ENCODE results near the gene MSH3. TPM values are rescaled to one million over a fixed set of nuclear protein-coding genes. Genes with fewer than 3 reads are reported as not detected.

MSH3 gene
- polyA plus RNA-seq, 1 donor, result 13.8 TPM

DNA sequence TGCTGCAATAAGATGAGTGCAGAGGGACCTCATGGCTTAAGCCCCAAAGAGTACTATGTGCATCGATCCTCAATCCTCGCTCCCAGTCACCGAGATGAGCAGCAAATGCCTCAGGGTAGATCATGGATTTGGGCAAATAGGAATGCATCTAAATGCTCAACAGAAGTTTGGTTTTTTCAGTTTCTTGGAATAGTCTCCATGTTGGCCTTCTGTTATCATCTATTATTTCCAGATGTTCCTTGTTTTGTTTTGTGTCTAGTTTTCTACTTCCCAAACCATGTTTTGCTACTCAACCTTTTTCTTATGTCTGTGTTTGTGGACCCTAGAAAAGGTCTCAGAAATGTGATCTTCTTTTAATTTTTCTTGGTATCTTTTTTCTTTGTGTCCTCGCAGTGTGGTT lies 262.2 kb downstream of the MSH3 start:
- Histone ChIP-seq H3K27me3 (ENCODE audit: control insufficient read depth, insufficient read depth, low read length) (no peaks in the 10 kb centered on the region), H3K4me1 (ENCODE audit: control insufficient read depth, insufficient read depth, low read length) (no peaks in the 10 kb centered on the region), H3K36me3 (ENCODE audit: control insufficient read depth, insufficient read depth, low read length) (no peaks in the 10 kb centered on the region), H3K4me3 (ENCODE audit: low read length) (no peak overlapping the region), H3K9me3 (ENCODE audit: control insufficient read depth, low read depth, low read length) (no peaks in the 10 kb centered on the region), H3K27ac (ENCODE audit: low read length) (no peak overlapping the region)
- DNase-seq, result no peak
- WGBS (ENCODE audit: insufficient coverage, low lambda C conversion rate), result no CpG with 5 or more reads among the region's 4 CpGs

DNA sequence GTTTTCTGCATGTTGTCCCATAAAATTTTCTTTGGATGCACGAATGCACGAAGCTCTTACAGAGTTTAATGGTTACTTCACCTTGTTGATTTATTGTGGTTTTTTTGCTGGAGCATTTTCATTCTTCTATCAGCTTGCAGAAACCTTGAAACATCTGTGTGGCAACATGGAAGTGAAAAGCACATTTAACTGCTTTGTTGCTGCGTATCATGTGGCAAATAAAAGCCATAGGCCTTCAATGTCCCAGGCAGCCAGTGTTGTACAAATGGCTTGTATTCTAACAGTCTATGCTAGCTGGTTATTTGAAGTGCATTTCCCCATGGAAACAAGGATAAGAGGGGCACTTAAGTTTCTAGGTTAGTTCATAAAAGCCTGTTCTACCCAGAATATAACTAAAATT lies 263.2 kb downstream of the MSH3 start:
- Histone ChIP-seq H3K36me3 (ENCODE audit: control insufficient read depth, insufficient read depth, low read length) (no peaks in the 10 kb centered on the region), H3K4me3 (ENCODE audit: low read length) (no peak overlapping the region), H3K4me1 (ENCODE audit: control insufficient read depth, insufficient read depth, low read length) (no peaks in the 10 kb centered on the region), H3K27ac (ENCODE audit: low read length) (no peak overlapping the region), H3K27me3 (ENCODE audit: control insufficient read depth, insufficient read depth, low read length) (no peaks in the 10 kb centered on the region), H3K9me3 (ENCODE audit: control insufficient read depth, low read depth, low read length) (no peaks in the 10 kb centered on the region)
- no peak for DNase-seq
- WGBS (ENCODE audit: insufficient coverage, low lambda C conversion rate), result no CpG with 5 or more reads among the region's 3 CpGs

DNA sequence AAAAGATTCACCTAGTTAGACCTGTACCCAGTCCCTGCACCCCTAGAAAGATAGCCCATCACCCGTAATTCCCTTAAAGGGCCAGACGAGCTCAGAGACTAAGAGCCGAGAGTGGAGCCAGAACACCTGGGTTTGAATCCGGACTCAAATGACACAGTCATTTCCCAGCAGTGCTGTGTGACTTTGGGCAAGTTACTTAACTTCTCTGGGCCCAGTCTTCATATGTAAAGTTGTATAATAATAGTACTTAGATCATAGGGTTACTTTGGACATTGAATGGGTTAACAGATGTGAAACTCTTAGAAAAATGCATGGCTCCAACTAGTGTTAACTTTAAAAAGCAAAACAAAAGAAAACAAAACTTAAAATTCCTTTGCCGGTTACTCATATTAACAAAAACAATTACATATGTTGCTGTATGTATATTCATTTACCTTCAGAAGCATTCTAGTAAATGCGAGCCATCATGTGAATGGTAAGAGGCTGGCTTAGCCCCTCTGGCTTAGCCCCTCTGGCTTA lies 265.3 kb downstream of the MSH3 start:
- Histone ChIP-seq H3K4me1 (ENCODE audit: control insufficient read depth, insufficient read depth, low read length) (no peaks in the 10 kb centered on the region), H3K27me3 (ENCODE audit: control insufficient read depth, insufficient read depth, low read length) (no peaks in the 10 kb centered on the region), H3K9me3 (ENCODE audit: control insufficient read depth, low read depth, low read length) (no peaks in the 10 kb centered on the region), H3K4me3 (ENCODE audit: low read length) (no peak overlapping the region), H3K36me3 (ENCODE audit: control insufficient read depth, insufficient read depth, low read length) (no peaks in the 10 kb centered on the region), H3K27ac (ENCODE audit: low read length) (no peak overlapping the region)
- no CpG with 5 or more reads among the region's 6 CpGs for WGBS (ENCODE audit: insufficient coverage, low lambda C conversion rate)
- no peak for DNase-seq

DNA sequence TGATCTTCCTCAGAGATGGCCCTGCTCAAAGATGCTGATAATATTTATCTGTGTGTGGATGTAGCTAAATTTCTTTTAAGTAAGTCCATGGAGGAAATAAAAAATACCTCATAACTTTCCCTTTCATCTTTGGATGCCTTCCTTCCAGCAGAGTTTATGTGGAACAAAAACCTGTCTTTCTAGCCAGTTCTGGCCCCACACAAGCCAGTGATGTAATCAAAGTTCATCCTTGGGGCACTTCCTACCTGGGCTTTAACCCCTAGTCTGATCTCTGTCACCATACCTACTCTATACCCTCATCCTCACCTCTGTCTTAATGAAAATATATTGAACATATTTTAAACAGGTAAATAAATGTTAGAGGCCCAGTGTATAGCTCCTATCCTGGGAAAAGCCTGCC lies 265.9 kb downstream of the MSH3 start:
- H3K9me3 ChIP-seq (ENCODE audit: control insufficient read depth, low read depth, low read length), result no peaks in the 10 kb centered on the region
- no peak overlapping the region for H3K27ac ChIP-seq (ENCODE audit: low read length)
- H3K4me3 ChIP-seq (ENCODE audit: low read length), result no peak overlapping the region
- DNase-seq, result peak in 1 of 2 donors; percentile 15
- no peaks in the 10 kb centered on the region for H3K4me1 ChIP-seq (ENCODE audit: control insufficient read depth, insufficient read depth, low read length)
- H3K27me3 ChIP-seq (ENCODE audit: control insufficient read depth, insufficient read depth, low read length), result no peaks in the 10 kb centered on the region
- H3K36me3 ChIP-seq (ENCODE audit: control insufficient read depth, insufficient read depth, low read length), result no peaks in the 10 kb centered on the region

DNA sequence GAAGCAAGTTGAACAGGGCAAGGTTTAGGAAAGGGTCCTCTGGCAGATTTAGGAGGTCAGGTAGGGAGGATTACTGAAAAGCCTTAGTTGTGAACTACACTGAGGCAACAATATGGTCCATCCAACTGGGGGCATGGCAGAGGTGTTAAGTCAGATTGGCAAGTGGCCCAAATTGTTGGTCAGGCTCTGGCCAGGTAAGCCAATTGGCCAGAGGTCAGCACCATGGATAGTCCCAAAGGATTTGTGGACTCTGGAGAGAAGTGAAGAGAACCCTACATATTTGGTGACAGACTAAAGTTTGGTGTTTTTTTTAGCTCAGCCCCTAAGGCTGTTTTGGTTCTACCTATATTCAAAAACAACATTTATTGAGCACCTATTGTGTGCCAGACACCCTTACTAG lies 266.6 kb downstream of the MSH3 start:
- Histone ChIP-seq H3K36me3 (ENCODE audit: control insufficient read depth, insufficient read depth, low read length) (no peaks in the 10 kb centered on the region), H3K4me3 (ENCODE audit: low read length) (no peak overlapping the region), H3K27me3 (ENCODE audit: control insufficient read depth, insufficient read depth, low read length) (no peaks in the 10 kb centered on the region), H3K9me3 (ENCODE audit: control insufficient read depth, low read depth, low read length) (no peaks in the 10 kb centered on the region), H3K27ac (ENCODE audit: low read length) (no peak overlapping the region), H3K4me1 (ENCODE audit: control insufficient read depth, insufficient read depth, low read length) (no peaks in the 10 kb centered on the region)
- no peak for DNase-seq

DNA sequence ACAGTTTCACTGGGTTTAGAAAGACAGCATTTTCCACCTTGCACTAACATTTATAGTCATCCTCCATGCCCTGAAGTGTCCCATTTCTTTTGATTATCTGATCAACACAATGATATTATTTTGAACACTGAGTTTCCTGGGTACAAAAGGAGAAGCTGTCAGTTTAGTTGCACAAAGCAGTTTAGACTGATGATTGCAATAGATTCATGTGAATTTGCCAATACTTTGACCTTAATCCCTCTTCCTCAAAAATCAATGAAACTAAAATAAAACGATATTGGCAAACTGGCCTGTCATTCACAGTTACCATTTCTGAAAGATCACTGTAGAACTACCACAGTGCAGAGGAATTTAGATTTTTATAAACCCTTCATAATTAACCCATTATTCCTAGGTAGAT lies 271.5 kb downstream of the MSH3 start:
- H3K27me3 ChIP-seq (ENCODE audit: control insufficient read depth, insufficient read depth, low read length), result no peaks in the 10 kb centered on the region
- no peak for DNase-seq
- no CpG with 5 or more reads among the region's 1 CpG for WGBS (ENCODE audit: insufficient coverage, low lambda C conversion rate)
- no peaks in the 10 kb centered on the region for H3K4me1 ChIP-seq (ENCODE audit: control insufficient read depth, insufficient read depth, low read length)
- H3K4me3 ChIP-seq (ENCODE audit: low read length), result no peak overlapping the region
- H3K27ac ChIP-seq (ENCODE audit: low read length), result no peak overlapping the region
- H3K36me3 ChIP-seq (ENCODE audit: control insufficient read depth, insufficient read depth, low read length), result no peaks in the 10 kb centered on the region
- no peaks in the 10 kb centered on the region for H3K9me3 ChIP-seq (ENCODE audit: control insufficient read depth, low read depth, low read length)

Other genes with a start within 250 kb of the MSH3 start
- 34.5 TPM for gene ZFYVE16, start 246.6 kb upstream of the MSH3 start, polyA plus RNA-seq
- 1.2 TPM for gene FAM151B, start 166.6 kb upstream of the MSH3 start, polyA plus RNA-seq
- gene ANKRD34B, start 84.4 kb upstream of the MSH3 start, polyA plus RNA-seq, result not detected
- gene DHFR, start 331 bp downstream of the MSH3 start, polyA plus RNA-seq, result 50.7 TPM

Data from large intestine (tissue), 3 donors.